ENCODE measurements around the gene MYL4.

MYL4 gene

DNA sequence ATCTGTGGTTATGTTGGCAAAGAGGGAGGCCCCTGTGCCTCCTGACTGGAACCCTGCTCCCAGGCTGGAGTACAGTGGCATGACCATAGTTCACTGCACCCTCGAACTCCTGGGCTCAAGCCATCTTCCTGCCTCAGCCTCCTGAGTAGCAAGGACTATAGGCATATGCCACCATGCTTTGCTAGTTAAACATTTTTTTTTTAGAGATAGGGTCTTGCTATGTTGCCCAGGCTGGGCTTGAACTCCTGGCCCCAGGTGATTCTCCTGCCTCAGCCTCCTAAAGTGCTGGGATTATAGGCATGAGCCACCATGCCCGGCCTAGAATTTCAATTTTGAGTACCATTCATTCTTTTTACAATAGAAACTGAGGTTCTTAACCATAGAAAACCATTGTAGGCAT lies 23.3 kb downstream of the MYL4 start:
- no peak for DNase-seq (ENCODE audit: low read depth in 2 of 2)
- no peak overlapping the region for H3K4me3 ChIP-seq (replicated peaks in 1 of 2; ENCODE audit: low read depth in 2 of 2, low read length in 2 of 2)
- TF ChIP-seq, protein P1, sequence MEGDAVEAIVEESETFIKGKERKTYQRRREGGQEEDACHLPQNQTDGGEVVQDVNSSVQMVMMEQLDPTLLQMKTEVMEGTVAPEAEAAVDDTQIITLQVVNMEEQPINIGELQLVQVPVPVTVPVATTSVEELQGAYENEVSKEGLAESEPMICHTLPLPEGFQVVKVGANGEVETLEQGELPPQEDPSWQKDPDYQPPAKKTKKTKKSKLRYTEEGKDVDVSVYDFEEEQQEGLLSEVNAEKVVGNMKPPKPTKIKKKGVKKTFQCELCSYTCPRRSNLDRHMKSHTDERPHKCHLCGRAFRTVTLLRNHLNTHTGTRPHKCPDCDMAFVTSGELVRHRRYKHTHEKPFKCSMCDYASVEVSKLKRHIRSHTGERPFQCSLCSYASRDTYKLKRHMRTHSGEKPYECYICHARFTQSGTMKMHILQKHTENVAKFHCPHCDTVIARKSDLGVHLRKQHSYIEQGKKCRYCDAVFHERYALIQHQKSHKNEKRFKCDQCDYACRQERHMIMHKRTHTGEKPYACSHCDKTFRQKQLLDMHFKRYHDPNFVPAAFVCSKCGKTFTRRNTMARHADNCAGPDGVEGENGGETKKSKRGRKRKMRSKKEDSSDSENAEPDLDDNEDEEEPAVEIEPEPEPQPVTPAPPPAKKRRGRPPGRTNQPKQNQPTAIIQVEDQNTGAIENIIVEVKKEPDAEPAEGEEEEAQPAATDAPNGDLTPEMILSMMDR (IDR thresholded peaks at IDR 0.05; ENCODE audit: low read depth, low read length), result no peak

DNA sequence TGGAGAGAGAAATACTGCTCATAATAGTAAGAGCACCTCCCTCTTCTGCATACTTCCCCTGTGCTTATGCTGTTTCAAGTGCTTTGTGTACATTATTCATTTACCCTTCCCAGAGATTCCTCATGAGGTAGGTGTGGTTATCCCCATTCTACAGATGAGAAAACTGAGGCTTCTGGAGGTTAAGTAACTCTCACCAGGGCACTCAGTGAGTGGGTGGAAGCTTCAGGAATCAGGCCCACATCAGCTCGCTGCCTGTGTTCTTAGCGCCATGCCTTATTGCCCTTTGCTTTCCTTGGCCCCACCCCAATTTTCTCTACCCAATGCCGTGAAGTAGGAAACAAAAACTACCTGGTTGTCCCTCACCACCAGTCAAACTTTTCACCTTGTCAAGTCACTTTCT lies 26.4 kb downstream of the MYL4 start:
- TF ChIP-seq, protein P1 (IDR thresholded peaks at IDR 0.05; ENCODE audit: low read depth, low read length), result no peak
- no peak for DNase-seq (ENCODE audit: low read depth in 2 of 2)
- no peak overlapping the region for H3K4me3 ChIP-seq (replicated peaks in 1 of 2; ENCODE audit: low read depth in 2 of 2, low read length in 2 of 2)

DNA sequence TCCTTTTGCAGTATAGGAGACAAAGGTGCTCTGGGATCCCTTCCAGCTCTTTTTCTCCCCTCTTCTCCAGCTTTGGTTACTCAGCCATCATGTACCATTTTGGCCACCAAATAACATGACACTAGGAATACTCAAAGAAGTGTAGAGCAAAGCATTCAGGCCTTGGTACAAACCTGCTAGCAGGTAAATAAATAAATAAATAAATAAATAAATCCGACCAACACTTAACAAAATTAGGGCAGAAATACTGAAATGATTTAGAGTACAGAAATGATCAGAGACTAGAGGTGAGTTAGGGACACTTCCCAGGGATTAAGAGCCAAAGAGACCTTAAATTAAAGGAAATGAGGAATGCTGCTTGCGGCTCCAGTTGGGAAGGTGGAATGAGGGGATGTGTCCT lies 26.8 kb downstream of the MYL4 start:
- DNase-seq (ENCODE audit: low read depth in 2 of 2), result no peak
- TF ChIP-seq, protein P1 (IDR thresholded peaks at IDR 0.05; ENCODE audit: low read depth, low read length), result no peak
- no peak overlapping the region for H3K4me3 ChIP-seq (replicated peaks in 1 of 2; ENCODE audit: low read depth in 2 of 2, low read length in 2 of 2)

DNA sequence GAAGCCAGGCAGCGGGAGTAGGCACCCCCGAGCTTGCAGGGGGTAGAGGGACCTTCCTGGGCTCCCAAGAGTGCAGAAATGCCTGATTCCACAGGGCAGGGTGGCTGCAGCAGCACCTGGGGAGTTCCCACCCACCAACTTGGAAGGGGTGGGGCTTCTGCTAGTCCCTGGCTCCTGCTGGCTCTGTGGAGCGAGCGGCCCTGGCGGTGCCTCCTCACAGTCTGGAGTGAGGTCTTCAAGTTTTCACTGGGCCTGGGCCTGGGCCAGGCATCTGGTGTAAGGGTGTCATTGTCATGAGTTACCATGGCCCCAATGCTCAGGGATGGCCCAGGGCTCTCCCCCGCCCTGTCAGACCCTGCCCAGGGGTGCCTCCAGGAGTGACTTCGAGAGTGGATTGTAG lies 28.7 kb downstream of the MYL4 start:
- TF ChIP-seq, protein P1 (IDR thresholded peaks at IDR 0.05; ENCODE audit: low read depth, low read length), result no peak
- DNase-seq (ENCODE audit: low read depth in 2 of 2), result no peak

DNA sequence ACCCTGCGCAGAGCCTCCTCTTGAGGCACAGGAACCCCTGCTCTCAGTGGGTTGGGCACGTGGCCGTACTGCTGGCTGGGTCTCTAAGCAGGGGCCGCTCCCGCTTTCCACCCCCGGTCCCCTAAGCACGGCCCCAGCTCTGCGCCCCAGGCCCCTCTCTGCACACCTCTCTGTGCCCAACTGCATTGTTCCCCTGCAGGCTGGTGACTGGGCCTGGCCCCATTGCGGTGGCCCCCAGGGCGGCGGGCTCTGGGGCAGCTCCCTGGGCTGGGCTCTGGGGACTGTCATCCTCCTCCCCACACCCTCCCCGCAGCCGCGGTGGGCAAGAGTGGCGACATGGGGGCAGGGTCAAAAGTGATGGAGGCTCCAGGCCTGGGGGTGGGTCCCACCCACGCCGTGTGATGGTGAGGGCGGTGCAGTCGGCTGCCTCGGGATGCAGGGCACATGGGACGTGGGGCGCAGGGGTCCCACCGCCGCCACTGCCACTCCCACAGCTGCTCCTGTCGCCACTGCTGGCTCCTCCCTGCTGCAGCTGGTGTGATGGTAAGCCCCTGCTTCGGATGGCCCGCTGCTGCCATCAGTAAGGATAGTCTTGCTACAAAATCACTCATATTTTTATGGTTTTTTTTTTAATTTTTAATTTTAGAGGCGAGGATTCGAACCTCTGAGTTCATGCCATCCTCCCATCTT lies 29.3 kb downstream of the MYL4 start:
- no peak for DNase-seq (ENCODE audit: low read depth in 2 of 2)
- TF ChIP-seq, protein P1 (IDR thresholded peaks at IDR 0.05; ENCODE audit: low read depth, low read length), result no peak
- H3K4me3 ChIP-seq (replicated peaks in 1 of 2; ENCODE audit: low read depth in 2 of 2, low read length in 2 of 2), result no peak overlapping the region

More for the DNA sequence above, 28.7 kb downstream of the MYL4 start:
- no peak overlapping the region for H3K4me3 ChIP-seq (replicated peaks in 1 of 2; ENCODE audit: low read depth in 2 of 2, low read length in 2 of 2)

DNA sequence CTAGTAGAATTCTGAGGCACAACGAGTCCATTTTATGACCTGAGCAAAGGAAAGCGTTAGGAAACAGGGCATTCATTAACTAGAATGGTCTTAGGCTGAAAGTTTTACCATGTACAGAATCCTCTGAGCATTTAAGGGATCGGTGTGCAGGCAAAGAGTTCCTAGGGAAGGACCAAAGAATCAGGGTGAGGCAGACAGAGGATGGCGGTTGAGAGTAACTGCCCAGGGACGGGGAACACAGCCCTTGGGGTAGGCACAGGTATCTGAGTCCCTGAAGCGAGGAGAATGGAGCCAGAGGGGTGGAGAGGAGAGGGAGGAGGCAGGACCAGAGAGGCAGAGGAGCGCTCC lies 30.4 kb downstream of the MYL4 start:
- H3K4me3 ChIP-seq (replicated peaks in 1 of 2; ENCODE audit: low read depth in 2 of 2, low read length in 2 of 2), result no peak overlapping the region
- TF ChIP-seq, protein P1 (IDR thresholded peaks at IDR 0.05; ENCODE audit: low read depth, low read length), result no peak
- DNase-seq (ENCODE audit: low read depth in 2 of 2), result no peak
